Pancreas (tissue), 10 donors: Measurements from ENCODE around the gene GGTLC1. TPM values are rescaled to one million over a fixed set of nuclear protein-coding genes. Genes with fewer than 3 reads are reported as not detected.
A peak's percentile ranks its signal among the peaks of the same experiment; 100 is the strongest.

Source experiments
- ATAC-seq, 4 donors: fragments of 200-7000 bp; cut with Tn5 transposase; one replicate each; pipeline versions ENCODE4 v1.8.0 to v1.9.1; 2020; ENCODE audit warnings: mild to moderate bottlenecking in 4 of 4, moderate library complexity in 4 of 4
- DNase-seq, 6 donors: peaks; one replicate each; pipeline ENCODE4 v3.0.0-alpha.2; 2020
- FAIRE-seq: peaks from 2 replicates; lab custom pipeline; 2012; peaks lifted over from hg19 to GRCh38; lab: Jason Lieb, UNC
- H3K27ac ChIP-seq, 4 donors: fragments of 200-600 bp; sonication (generic); 1 replicate in 3 of 4; 2 replicates in 1 of 4; pipeline versions ENCODE4 v1.5.0 to v1.8.0; 2020
- H3K27me3 ChIP-seq, 4 donors: fragments of 200-600 bp; one replicate each; pipeline ENCODE4 v1.8.0; 2021
- H3K36me3 ChIP-seq, 3 donors: fragments of 200-600 bp; sonication (generic) in 1 of 3; one replicate each; pipeline versions ENCODE4 v1.5.0 to v1.8.0; 2020 to 2021
- H3K4me1 ChIP-seq, 3 donors: fragments of 200-600 bp; one replicate each; pipeline ENCODE4 v1.8.0; 2021
- H3K4me3 ChIP-seq, 4 donors: fragments of 200-600 bp; sonication (generic) in 2 of 4; one replicate each; pipeline versions ENCODE4 v1.5.0 to v1.8.0; 2020 to 2021
- H3K9me3 ChIP-seq, 4 donors: fragments of 200-600 bp; one replicate each; pipeline ENCODE4 v1.8.0; 2021
- WGBS, 2 donors: extraction: QIAGEN DNeasy Blood & Tissue Kit; methylation state at CpG; one replicate each; pipeline ENCODE4 v1.1.7; 2013; 5-methylcytosine and 5-hydroxymethylcytosine counted together
- intact Hi-C, 3 donors: fragments of 100-400 bp; cut with DNase I; formaldehyde crosslinking; loops; one replicate each; pipeline versions ENCODE4 v1.11.1 to v1.14.2; 2022
- polyA plus RNA-seq, 2 donors: library from polyadenylated mRNA; stranded (reverse); fragments of 200-250 nt; gene quantifications; one replicate each; pipeline ENCODE4 v1.2.3, GENCODE V29; 2013
- total RNA-seq, 6 donors: library from RNA; stranded (reverse); fragmentation: NEBNext Ultra II Directional in 4 of 6; extraction: Animal tissue kit (Norgen Biotek cat#: 25700) in 4 of 6; gene quantifications; one replicate each; pipeline versions ENCODE4 v1.2.1 to v1.2.4, GENCODE V29; 2021 to 2023
- TF ChIP-seq, protein P1 (sequence below), 4 donors: fragments of 200-600 bp; sonication (generic) in 3 of 4; IDR thresholded peaks; one replicate each; pipeline versions ENCODE4 v1.5.0 to v1.8.0; 2021; ENCODE audit warnings: antibody characterized with exemption in 4 of 4
- donor health status: healthy with polysubstance abuse.
- donor health status: DM: no; HTN: no; CAD: no; lungs with moderate emphysema.
- donor health status: DM: no; HTN: no; CAD: no.
- donor health status: control.
- donor health status: control.
- donor health status: Bipolar disorder and iron deficiency.
- donor health status: DM: yes; HTN: yes; CAD: no.
- donor health status: DM: no; HTN: no; CAD: no.
- donor health status: DM: no; HTN: no; CAD: no.
- donor health status: DM: yes; HTN: yes; CAD: no.

The GGTLC1 gene
- total RNA-seq (under 1 TPM in 3 of 6 donors, not detected in 3; 0.19 to 0.47 (median 0.28) TPM), polyA plus RNA-seq (1 to 10 TPM in 1 of 2 donors, under 1 TPM in 1; 0.33 to 1.0 TPM)

GRCh38 chr20:23988561-23988960 lies at the start of gene GGTLC1:
GGTLC1 (minus strand) TSS chr20:23988779; CDS start chr20:23986611, 2,168 bp downstream.
- TF ChIP-seq, protein P1, sequence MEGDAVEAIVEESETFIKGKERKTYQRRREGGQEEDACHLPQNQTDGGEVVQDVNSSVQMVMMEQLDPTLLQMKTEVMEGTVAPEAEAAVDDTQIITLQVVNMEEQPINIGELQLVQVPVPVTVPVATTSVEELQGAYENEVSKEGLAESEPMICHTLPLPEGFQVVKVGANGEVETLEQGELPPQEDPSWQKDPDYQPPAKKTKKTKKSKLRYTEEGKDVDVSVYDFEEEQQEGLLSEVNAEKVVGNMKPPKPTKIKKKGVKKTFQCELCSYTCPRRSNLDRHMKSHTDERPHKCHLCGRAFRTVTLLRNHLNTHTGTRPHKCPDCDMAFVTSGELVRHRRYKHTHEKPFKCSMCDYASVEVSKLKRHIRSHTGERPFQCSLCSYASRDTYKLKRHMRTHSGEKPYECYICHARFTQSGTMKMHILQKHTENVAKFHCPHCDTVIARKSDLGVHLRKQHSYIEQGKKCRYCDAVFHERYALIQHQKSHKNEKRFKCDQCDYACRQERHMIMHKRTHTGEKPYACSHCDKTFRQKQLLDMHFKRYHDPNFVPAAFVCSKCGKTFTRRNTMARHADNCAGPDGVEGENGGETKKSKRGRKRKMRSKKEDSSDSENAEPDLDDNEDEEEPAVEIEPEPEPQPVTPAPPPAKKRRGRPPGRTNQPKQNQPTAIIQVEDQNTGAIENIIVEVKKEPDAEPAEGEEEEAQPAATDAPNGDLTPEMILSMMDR (IDR thresholded peaks at IDR 0.05): no peak
- ATAC-seq (no peak), FAIRE-seq (no peak), DNase-seq (no peak)
- Histone ChIP-seq H3K27ac (no peak within 1 kb of the TSS), H3K27me3 (no peaks in the 10 kb centered on the region), H3K36me3 (no peaks in the 10 kb centered on the region), H3K4me3 (no peak within 1 kb of the TSS), H3K4me1 (no peaks in the 10 kb centered on the region), H3K9me3 (no peaks in the 10 kb centered on the region)
- intact Hi-C loops: no loop called here
- WGBS, 2 donors: 82 to 92% methylated on average over 24 to 25 of the region's 26 CpGs

DNA sequence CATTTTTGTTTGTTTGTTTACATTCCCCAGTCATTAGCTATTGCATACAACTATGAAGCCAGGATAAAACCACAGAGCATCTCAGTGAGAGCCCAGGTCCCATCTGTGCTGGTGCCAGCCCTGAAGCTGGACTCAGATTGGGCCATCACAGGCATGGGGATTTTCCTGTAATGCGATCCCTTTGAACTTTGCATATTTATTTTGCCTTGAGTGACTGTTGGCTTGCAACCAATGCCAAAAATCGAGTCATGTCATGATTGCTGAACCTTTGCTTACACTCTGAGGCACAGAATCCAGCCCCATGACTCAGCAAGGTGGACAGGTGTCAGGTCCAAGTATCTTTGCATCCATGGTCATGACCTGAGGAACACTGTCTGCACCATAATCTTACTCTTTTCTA lies 46.2 kb upstream of the GGTLC1 start:
- Histone ChIP-seq H3K36me3 (no peaks in the 10 kb centered on the region), H3K27ac (no peak overlapping the region), H3K4me1 (no peaks in the 10 kb centered on the region), H3K4me3 (no peak overlapping the region), H3K27me3 (no peaks in the 10 kb centered on the region), H3K9me3 (no peaks in the 10 kb centered on the region)
- TF ChIP-seq, protein P1 (IDR thresholded peaks at IDR 0.05): no peak
- intact Hi-C loops: no loop called here
- 16 to 19% methylated on average over 2 of the region's 2 CpGs for WGBS, 2 donors
- FAIRE-seq (no peak), DNase-seq (peak in 3 of 6 donors; percentile 7 to 19 (median 16)), ATAC-seq (peak; percentile 56 to 80 (median 62))

DNA sequence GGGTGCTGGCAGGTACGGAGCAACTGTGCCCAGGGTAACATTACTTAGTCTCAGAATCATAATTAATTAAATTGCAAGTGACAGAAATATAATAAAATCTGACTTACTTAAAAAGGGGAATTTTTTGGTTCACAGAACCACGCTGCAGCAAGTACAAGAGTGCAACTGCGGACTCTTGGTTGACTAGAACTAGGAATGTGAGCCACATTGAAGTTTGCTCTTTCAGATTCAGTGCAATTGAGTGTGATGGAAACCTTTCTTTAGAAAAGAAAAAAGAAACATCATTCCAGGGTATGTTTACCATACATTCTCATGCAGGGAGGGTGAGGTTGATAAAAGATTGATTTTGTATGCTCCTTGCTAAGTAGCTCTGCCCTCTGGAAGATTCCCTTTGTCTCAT lies 45.0 kb upstream of the GGTLC1 start:
- H3K9me3 ChIP-seq: no peaks in the 10 kb centered on the region
- H3K27me3 ChIP-seq: no peaks in the 10 kb centered on the region
- FAIRE-seq: no peak
- TF ChIP-seq, protein P1 (IDR thresholded peaks at IDR 0.05): no peak
- DNase-seq: no peak
- intact Hi-C loops: no loop called here
- WGBS, 2 donors: 82 to 90% methylated on average over 3 of the region's 3 CpGs
- H3K27ac ChIP-seq: no peak overlapping the region
- H3K36me3 ChIP-seq: no peaks in the 10 kb centered on the region
- H3K4me1 ChIP-seq: no peaks in the 10 kb centered on the region
- H3K4me3 ChIP-seq: no peak overlapping the region
- ATAC-seq: no peak

DNA sequence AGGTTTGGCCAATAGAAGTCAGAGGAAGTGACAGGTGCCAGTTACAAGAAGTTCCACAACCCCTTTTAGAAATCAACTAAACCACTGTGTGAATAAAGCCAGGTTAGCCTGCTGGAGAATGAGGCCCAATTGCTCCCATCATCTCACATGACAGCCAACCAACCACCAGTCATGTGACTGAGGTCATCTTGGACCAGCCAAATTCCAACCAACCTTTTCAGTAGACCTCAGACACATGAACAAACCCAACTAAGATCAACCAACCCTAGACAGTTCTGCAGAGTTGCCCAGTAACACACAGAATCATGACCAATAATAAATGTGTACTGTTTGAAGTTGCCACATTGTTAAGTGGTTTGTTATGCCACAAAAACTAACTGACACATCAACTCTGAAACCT lies 44.6 kb upstream of the GGTLC1 start:
- H3K27me3 ChIP-seq: no peaks in the 10 kb centered on the region
- TF ChIP-seq, protein P1 (IDR thresholded peaks at IDR 0.05): no peak
- ATAC-seq: no peak
- no peak overlapping the region for H3K27ac ChIP-seq
- H3K4me1 ChIP-seq: no peaks in the 10 kb centered on the region
- H3K36me3 ChIP-seq: no peaks in the 10 kb centered on the region
- DNase-seq: no peak
- no peak for FAIRE-seq
- no peaks in the 10 kb centered on the region for H3K9me3 ChIP-seq
- intact Hi-C loops: no loop called here
- no peak overlapping the region for H3K4me3 ChIP-seq

- H3K27ac ChIP-seq: no peak overlapping the region
- H3K9me3 ChIP-seq: no peaks in the 10 kb centered on the region
- WGBS, 2 donors: 82 to 88% methylated on average over 5 of the region's 5 CpGs
- H3K27me3 ChIP-seq: no peaks in the 10 kb centered on the region
- H3K36me3 ChIP-seq: no peaks in the 10 kb centered on the region
- ATAC-seq: no peak
- TF ChIP-seq, protein P1 (IDR thresholded peaks at IDR 0.05): no peak
- intact Hi-C loops: no loop called here
- no peaks in the 10 kb centered on the region for H3K4me1 ChIP-seq
- no peak overlapping the region for H3K4me3 ChIP-seq
- no peak for DNase-seq
- FAIRE-seq: no peak
Observed at GRCh38 chr20:24032400-24032898, 43.9 kb upstream of the GGTLC1 start.
